ENCODE data around the gene MAP3K8. TPM values are rescaled to one million over a fixed set of nuclear protein-coding genes. Genes with fewer than 3 reads are reported as not detected.
"Not testable (repeated sequence)": the region's sequence is repeated elsewhere in the genome, so short reads cannot be mapped to it uniquely, and the experiment has no call there.

MAP3K8 gene
- total RNA-seq, 2 donors from 2014 or later = 9.9 to 11.2 TPM

DNA sequence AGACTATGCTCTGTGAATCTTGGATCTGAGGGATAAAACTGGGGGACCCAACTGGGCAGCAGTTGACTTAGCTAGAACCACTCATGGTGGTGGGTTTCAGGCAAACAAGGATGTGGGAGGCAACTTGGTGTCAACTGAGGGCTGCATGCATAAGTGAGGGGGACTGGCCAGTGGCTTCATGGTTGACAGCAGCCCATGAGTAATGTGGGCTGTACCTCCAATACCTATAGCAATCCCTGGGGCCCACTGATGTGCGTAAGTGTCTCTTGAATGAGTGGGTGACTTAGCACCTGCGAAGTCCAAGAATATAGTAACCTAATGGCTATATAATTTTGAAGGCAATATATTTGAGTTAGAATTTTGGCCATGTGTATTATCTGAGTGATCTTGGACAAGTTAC is 13.7 kb upstream of the MAP3K8 start:
- no peak for TF ChIP-seq POLR2A (IDR thresholded peaks at IDR 0.05)
- TF ChIP-seq, protein P1, sequence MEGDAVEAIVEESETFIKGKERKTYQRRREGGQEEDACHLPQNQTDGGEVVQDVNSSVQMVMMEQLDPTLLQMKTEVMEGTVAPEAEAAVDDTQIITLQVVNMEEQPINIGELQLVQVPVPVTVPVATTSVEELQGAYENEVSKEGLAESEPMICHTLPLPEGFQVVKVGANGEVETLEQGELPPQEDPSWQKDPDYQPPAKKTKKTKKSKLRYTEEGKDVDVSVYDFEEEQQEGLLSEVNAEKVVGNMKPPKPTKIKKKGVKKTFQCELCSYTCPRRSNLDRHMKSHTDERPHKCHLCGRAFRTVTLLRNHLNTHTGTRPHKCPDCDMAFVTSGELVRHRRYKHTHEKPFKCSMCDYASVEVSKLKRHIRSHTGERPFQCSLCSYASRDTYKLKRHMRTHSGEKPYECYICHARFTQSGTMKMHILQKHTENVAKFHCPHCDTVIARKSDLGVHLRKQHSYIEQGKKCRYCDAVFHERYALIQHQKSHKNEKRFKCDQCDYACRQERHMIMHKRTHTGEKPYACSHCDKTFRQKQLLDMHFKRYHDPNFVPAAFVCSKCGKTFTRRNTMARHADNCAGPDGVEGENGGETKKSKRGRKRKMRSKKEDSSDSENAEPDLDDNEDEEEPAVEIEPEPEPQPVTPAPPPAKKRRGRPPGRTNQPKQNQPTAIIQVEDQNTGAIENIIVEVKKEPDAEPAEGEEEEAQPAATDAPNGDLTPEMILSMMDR (IDR thresholded peaks at IDR 0.05) = no peak
- Histone ChIP-seq H3K4me3 (no peak overlapping the region), H3K4me1 (peaks cover 18% of the 10 kb centered on the region), H3K27me3 (no peaks in the 10 kb centered on the region), H3K9me3 (no peaks in the 10 kb centered on the region), H3K36me3 (replicated peaks in 1 of 2; ENCODE audit: insufficient read depth in 1 of 2, low read depth in 2 of 2) (no peaks in the 10 kb centered on the region), H3K27ac (no peak overlapping the region)
- intact Hi-C loops (cut with DNase I) = no loop called here
- no peak for ATAC-seq
- 90 to 93% methylated on average over 2 of the region's 2 CpGs for WGBS, 2 donors
- DNase-seq = no peak

GRCh38 chr10:30420766-30421165 is 13.2 kb upstream of the MAP3K8 start:
- Histone ChIP-seq H3K4me1 (peaks cover 18% of the 10 kb centered on the region), H3K9me3 (no peaks in the 10 kb centered on the region), H3K27me3 (no peaks in the 10 kb centered on the region), H3K27ac (no peak overlapping the region), H3K36me3 (replicated peaks in 1 of 2; ENCODE audit: insufficient read depth in 1 of 2, low read depth in 2 of 2) (no peaks in the 10 kb centered on the region), H3K4me3 (no peak overlapping the region)
- intact Hi-C loops (cut with DNase I) = no loop called here
- TF ChIP-seq, protein P1 (IDR thresholded peaks at IDR 0.05) = no peak
- no peak for TF ChIP-seq POLR2A (IDR thresholded peaks at IDR 0.05)
- ATAC-seq (no peak), DNase-seq (no peak)
- WGBS, 2 donors = 25 to 48% methylated on average over 1 of the region's 1 CpG

DNA sequence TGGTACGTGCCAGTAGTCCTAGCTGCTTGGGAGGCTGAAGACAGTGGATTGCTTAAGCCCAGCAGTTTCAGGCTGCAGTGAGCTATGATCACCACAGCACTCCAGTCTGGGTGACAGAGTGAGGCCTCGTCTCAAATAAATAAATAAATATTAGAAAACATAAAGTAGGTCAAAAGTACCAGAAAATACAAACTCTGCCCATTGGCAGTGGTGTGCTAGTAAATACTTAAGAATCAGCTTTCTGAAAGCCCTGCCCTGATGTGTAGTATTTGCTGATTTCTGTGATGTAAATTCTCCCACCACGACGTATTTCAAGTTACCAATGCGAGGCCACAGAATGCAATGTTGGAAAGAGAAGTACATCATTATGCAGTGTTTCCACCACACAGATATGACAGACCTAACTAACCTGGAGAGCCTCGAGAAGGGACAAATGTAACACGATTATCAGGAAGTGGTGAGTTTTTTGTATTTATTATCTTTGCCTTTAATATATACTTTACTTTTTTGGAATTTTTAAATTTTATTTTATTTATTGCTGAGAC is 11.8 kb upstream of the MAP3K8 start:
- no peak for DNase-seq
- intact Hi-C loops (cut with DNase I) = no loop called here
- H3K27me3 ChIP-seq = no peaks in the 10 kb centered on the region
- 72 to 76% methylated on average over 7 of the region's 7 CpGs for WGBS, 2 donors
- H3K9me3 ChIP-seq = no peaks in the 10 kb centered on the region
- H3K4me1 ChIP-seq = peaks cover 18% of the 10 kb centered on the region
- no peak overlapping the region for H3K27ac ChIP-seq
- H3K4me3 ChIP-seq = no peak overlapping the region
- no peak for ATAC-seq
- H3K36me3 ChIP-seq (replicated peaks in 1 of 2; ENCODE audit: insufficient read depth in 1 of 2, low read depth in 2 of 2) = no peaks in the 10 kb centered on the region
- TF ChIP-seq, protein P1 (IDR thresholded peaks at IDR 0.05) = no peak
- TF ChIP-seq POLR2A (IDR thresholded peaks at IDR 0.05) = no peak

GRCh38 chr10:30422981-30423654 is 10.9 kb upstream of the MAP3K8 start:
- H3K36me3 ChIP-seq (replicated peaks in 1 of 2; ENCODE audit: insufficient read depth in 1 of 2, low read depth in 2 of 2) = no peaks in the 10 kb centered on the region
- TF ChIP-seq POLR2A (IDR thresholded peaks at IDR 0.05) = no peak
- TF ChIP-seq, protein P1 (IDR thresholded peaks at IDR 0.05) = no peak
- H3K4me3 ChIP-seq = no peak overlapping the region
- H3K4me1 ChIP-seq = peaks cover 18% of the 10 kb centered on the region
- ATAC-seq (peak; percentile 63), DNase-seq (peak in 3 of 4 donors; percentile 25 to 52 (median 27))
- H3K27me3 ChIP-seq = no peaks in the 10 kb centered on the region
- H3K27ac ChIP-seq = peak overlapping the region in 2 of 4 donors; percentile 20 to 58
- 45 to 52% methylated on average over 5 to 8 of the region's 8 CpGs for WGBS, 2 donors
- intact Hi-C loops (cut with DNase I) = no loop called here
- no peaks in the 10 kb centered on the region for H3K9me3 ChIP-seq

DNA sequence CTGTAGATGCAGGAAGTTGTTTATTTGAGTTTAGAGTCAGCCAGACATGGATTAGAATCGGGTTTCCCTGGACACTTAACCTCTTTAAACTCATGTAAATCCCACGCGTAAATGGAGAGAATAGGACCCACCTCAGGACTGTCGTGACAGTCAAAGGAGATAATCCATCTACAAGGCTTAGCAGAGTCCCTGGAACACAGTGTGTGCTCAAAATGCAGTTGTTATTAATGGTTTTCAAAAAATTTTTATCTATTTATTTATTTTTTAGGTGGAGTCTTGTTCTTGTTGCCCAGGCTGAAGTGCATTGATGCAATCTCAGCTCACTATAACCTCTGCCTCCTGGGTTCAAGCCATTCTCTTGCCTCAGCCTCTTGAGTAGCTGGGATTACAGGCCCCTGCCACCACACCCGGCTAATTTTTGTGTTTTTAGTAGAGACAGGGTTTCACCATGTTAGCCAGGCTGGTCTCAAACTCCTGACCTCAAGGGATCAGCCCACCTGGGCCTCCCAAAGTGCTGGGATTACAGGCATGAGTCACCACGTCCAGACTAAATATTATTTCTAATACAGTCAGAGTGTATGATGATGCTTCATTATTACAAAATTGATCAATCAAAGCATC is 10.2 kb upstream of the MAP3K8 start:
- ATAC-seq; H3K27me3 ChIP-seq; intact Hi-C loops (cut with DNase I); H3K36me3 ChIP-seq (replicated peaks in 1 of 2; ENCODE audit: insufficient read depth in 1 of 2, low read depth in 2 of 2); H3K9me3 ChIP-seq; H3K4me3 ChIP-seq; DNase-seq: not testable (repeated sequence)
- peak overlapping the region in 2 of 4 donors; percentile 20 to 58 for H3K27ac ChIP-seq
- H3K4me1 ChIP-seq = peaks cover 12% of the 10 kb centered on the region
- 53 to 63% methylated on average over 6 of the region's 6 CpGs for WGBS, 2 donors
